Central memory CD4-positive, alpha-beta T cell (primary cell): ENCODE data around the gene TMEM45A.
"Not testable (repeated sequence)": the region's sequence is repeated elsewhere in the genome, so short reads cannot be mapped to it uniquely, and the experiment has no call there.

Experiments
- DNase-seq: peaks from one replicate; pipeline ENCODE4 v3.0.0; 2022

Gene TMEM45A

GRCh38 chr3:100536093-100536492 is 43.7 kb downstream of the TMEM45A start:
- no peak for DNase-seq

GRCh38 chr3:100537646-100538338 is 45.4 kb downstream of the TMEM45A start:
- no peak for DNase-seq

GRCh38 chr3:100538339-100538706 is 45.9 kb downstream of the TMEM45A start:
- DNase-seq = no peak

- no peak for DNase-seq
These were observed 48.4 kb downstream of the TMEM45A start for GRCh38 chr3:100540791-100541334.

- not testable (repeated sequence) for DNase-seq
These were observed 49.0 kb downstream of the TMEM45A start for GRCh38 chr3:100541428-100541827.

GRCh38 chr3:100545371-100545770 is 53.0 kb downstream of the TMEM45A start:
- DNase-seq = no peak

- DNase-seq = no peak
These were observed 53.8 kb downstream of the TMEM45A start for GRCh38 chr3:100546020-100546744.

GRCh38 chr3:100548053-100548452 is 55.6 kb downstream of the TMEM45A start:
- DNase-seq = no peak

- no peak for DNase-seq
These were observed 61.4 kb downstream of the TMEM45A start for GRCh38 chr3:100553618-100554372.

- DNase-seq = no peak
These were observed 61.9 kb downstream of the TMEM45A start for GRCh38 chr3:100554373-100554676.

GRCh38 chr3:100556673-100557310 is 64.4 kb downstream of the TMEM45A start:
- no peak for DNase-seq

GRCh38 chr3:100558233-100558632 is 65.8 kb downstream of the TMEM45A start:
- DNase-seq = no peak

GRCh38 chr3:100560426-100560825 is 68.0 kb downstream of the TMEM45A start:
- DNase-seq = no peak

- DNase-seq = no peak
These were observed 69.2 kb downstream of the TMEM45A start for GRCh38 chr3:100561459-100562158.

GRCh38 chr3:100562224-100562857 is 69.9 kb downstream of the TMEM45A start:
- no peak for DNase-seq

- no peak for DNase-seq
These were observed 70.8 kb downstream of the TMEM45A start for GRCh38 chr3:100563228-100563627.

- no peak for DNase-seq
These were observed 71.3 kb downstream of the TMEM45A start for GRCh38 chr3:100563652-100564211.

- DNase-seq = no peak
These were observed 78.4 kb downstream of the TMEM45A start for GRCh38 chr3:100570811-100571210.

- DNase-seq = no peak
These were observed 82.1 kb downstream of the TMEM45A start for GRCh38 chr3:100574536-100574935.

GRCh38 chr3:100575704-100576103 is 83.3 kb downstream of the TMEM45A start:
- DNase-seq = no peak

- no peak for DNase-seq
These were observed 85.1 kb downstream of the TMEM45A start for GRCh38 chr3:100577382-100578008.
